H9 (cell line): ENCODE data around the gene GP1BA. TPM values are rescaled to one million over a fixed set of nuclear protein-coding genes. Genes with fewer than 3 reads are reported as not detected.

Experiments
- DNase-seq: peaks from one replicate; pipeline ENCODE4 v3.0.0-alpha.2; 2017
- H2AFZ ChIP-seq: one replicate; pipeline ENCODE4 v1.6.1; 2013; ENCODE audit warnings: mild to moderate bottlenecking, low read length, control low read depth, moderate library complexity
- H2AK5ac ChIP-seq: 2 replicates; pipeline ENCODE4 v1.6.1; 2013; ENCODE audit warnings: low read length, control low read depth, mixed read lengths; ENCODE audit not compliant: insufficient read length
- H2BK120ac ChIP-seq: one replicate; pipeline ENCODE4 v1.6.1; 2013; ENCODE audit warnings: low read depth, mild to moderate bottlenecking, low read length, control low read depth, inconsistent platforms; ENCODE audit not compliant: poor library complexity, severe bottlenecking
- H2BK12ac ChIP-seq: 2 replicates; pipeline ENCODE4 v1.6.1; 2013; ENCODE audit warnings: low read length, control low read depth, mixed read lengths, low read depth; ENCODE audit not compliant: insufficient read length
- H2BK15ac ChIP-seq: 2 replicates; pipeline ENCODE4 v1.6.1; 2013; ENCODE audit warnings: low read depth, low read length, control low read depth
- H2BK20ac ChIP-seq: one replicate; pipeline ENCODE4 v1.6.1; 2013; ENCODE audit warnings: low read depth, mild to moderate bottlenecking, low read length, control low read depth, inconsistent platforms; ENCODE audit not compliant: poor library complexity, severe bottlenecking
- H2BK5ac ChIP-seq: 2 replicates; pipeline ENCODE4 v1.6.1; 2013; ENCODE audit warnings: low read length, control low read depth, mixed read lengths; ENCODE audit not compliant: insufficient read length
- H3K14ac ChIP-seq: 2 replicates; pipeline ENCODE4 v1.6.1; 2013; ENCODE audit warnings: low read length, control low read depth; ENCODE audit not compliant: insufficient read depth
- H3K18ac ChIP-seq: 2 replicates; pipeline ENCODE4 v1.6.1; 2013; ENCODE audit warnings: low read depth, mild to moderate bottlenecking, mixed read lengths, low read length, control low read depth; ENCODE audit not compliant: insufficient read length
- H3K23ac ChIP-seq: 2 replicates; pipeline ENCODE4 v1.6.1; 2013; ENCODE audit warnings: low read length, control low read depth, mixed read lengths, low read depth; ENCODE audit not compliant: insufficient read length
- H3K23me2 ChIP-seq: 2 replicates; pipeline ENCODE4 v1.6.1; 2013; ENCODE audit warnings: low read depth, mild to moderate bottlenecking, mixed read lengths, low read length, control low read depth; ENCODE audit not compliant: insufficient read length, poor library complexity, severe bottlenecking
- H3K27ac ChIP-seq: 2 replicates; pipeline ENCODE4 v1.5.1; 2013; ENCODE audit warnings: low read length, control low read depth, mixed read lengths, low read depth; ENCODE audit not compliant: insufficient read length
- H3K27me3 ChIP-seq: 2 replicates; pipeline ENCODE4 v1.6.1; 2013; ENCODE audit warnings: low read length, control low read depth, inconsistent platforms; ENCODE audit not compliant: insufficient read depth
- H3K4ac ChIP-seq: 2 replicates; pipeline ENCODE4 v1.6.1; 2013; ENCODE audit warnings: low read depth, mild to moderate bottlenecking, control low read depth, inconsistent platforms, low read length, moderate library complexity
- H3K4me1 ChIP-seq: 2 replicates; pipeline ENCODE4 v1.6.1; 2013; ENCODE audit warnings: low read length, control low read depth, inconsistent platforms; ENCODE audit not compliant: insufficient read depth
- H3K4me2 ChIP-seq: 2 replicates; pipeline ENCODE4 v1.6.1; 2013; ENCODE audit warnings: low read length, control low read depth, mixed read lengths; ENCODE audit not compliant: insufficient read length, insufficient read depth
- H3K56ac ChIP-seq: 2 replicates; pipeline ENCODE4 v1.6.1; 2013; ENCODE audit warnings: low read depth, mild to moderate bottlenecking, mixed read lengths, low read length, control low read depth; ENCODE audit not compliant: insufficient read length
- H3K79me1 ChIP-seq: 2 replicates; pipeline ENCODE4 v1.6.1; 2013; ENCODE audit warnings: low read depth, mild to moderate bottlenecking, moderate library complexity, low read length, control low read depth, inconsistent platforms; ENCODE audit not compliant: insufficient read depth, poor library complexity, severe bottlenecking
- H3K79me2 ChIP-seq: 2 replicates; pipeline ENCODE4 v1.6.1; 2013; ENCODE audit warnings: low read length, control low read depth, inconsistent platforms; ENCODE audit not compliant: insufficient read depth
- H3K9ac ChIP-seq: 2 replicates; pipeline ENCODE4 v1.6.1; 2013; ENCODE audit warnings: low read length, control low read depth, mixed read lengths; ENCODE audit not compliant: insufficient read length; ENCODE audit errors: extremely low read depth
- H3K9me3 ChIP-seq: one replicate; pipeline ENCODE4 v1.6.1; 2013; ENCODE audit warnings: low read depth, low read length, inconsistent platforms; ENCODE audit not compliant: control insufficient read depth
- H3T11ph ChIP-seq: one replicate; pipeline ENCODE4 v1.6.1; 2013; ENCODE audit warnings: mild to moderate bottlenecking, low read length, control low read depth, inconsistent platforms
- H4K20me1 ChIP-seq: one replicate; pipeline ENCODE4 v1.6.1; 2013; ENCODE audit not compliant: control insufficient read depth, insufficient read length, insufficient read depth
- H4K5ac ChIP-seq: 2 replicates; pipeline ENCODE4 v1.6.1; 2013; ENCODE audit warnings: low read depth, mild to moderate bottlenecking, mixed read lengths, low read length, control low read depth; ENCODE audit not compliant: insufficient read length
- H4K8ac ChIP-seq: replicated peaks from 2 replicates; pipeline ENCODE4 v1.6.1; 2013; ENCODE audit warnings: low read length, control low read depth, mixed read lengths, low read depth; ENCODE audit not compliant: insufficient read length
- H4K91ac ChIP-seq: 2 replicates; pipeline ENCODE4 v1.6.1; 2013; ENCODE audit warnings: low read depth, mild to moderate bottlenecking, moderate library complexity, mixed read lengths, low read length, control low read depth; ENCODE audit not compliant: insufficient read length
- H3K27ac Mint-ChIP-seq, 3 experiments: 2 replicates in 2 of 3; 3 replicates in 1 of 3; pipeline ENCODE4 v1.8.0; 2020 to 2021; ENCODE audit warnings: mixed read lengths in 3 of 3, mild to moderate bottlenecking in 1 of 3, moderate library complexity in 1 of 3
- H3K27me3 Mint-ChIP-seq: 2 replicates; pipeline ENCODE4 v1.8.0; 2021; ENCODE audit warnings: low read depth, mild to moderate bottlenecking, moderate library complexity, mixed read lengths
- H3K36me3 Mint-ChIP-seq, 3 experiments: 2 replicates in 2 of 3; 3 replicates in 1 of 3; pipeline ENCODE4 v1.8.0; 2020 to 2021; ENCODE audit warnings: low read depth in 3 of 3, mixed read lengths in 3 of 3; ENCODE audit not compliant: insufficient read depth in 1 of 3
- H3K4me1 Mint-ChIP-seq, 2 experiments: 2 replicates each; pipeline ENCODE4 v1.8.0; 2020; ENCODE audit warnings: mixed read lengths in 2 of 2
- H3K4me3 Mint-ChIP-seq, 2 experiments: 2 replicates in 1 of 2; 3 replicates in 1 of 2; pipeline ENCODE4 v1.8.0; 2020 to 2021; ENCODE audit warnings: mild to moderate bottlenecking in 2 of 2, mixed read lengths in 2 of 2, moderate library complexity in 1 of 2
- H3K9me3 Mint-ChIP-seq, 2 experiments: 2 replicates in 1 of 2; 3 replicates in 1 of 2; pipeline ENCODE4 v1.8.0; 2020; ENCODE audit warnings: mild to moderate bottlenecking in 2 of 2, mixed read lengths in 2 of 2, moderate library complexity in 1 of 2
- CTCF ChIP-seq: fragments of 200-600 bp; sonication (generic); conservative IDR thresholded peaks from 3 replicates; pipeline ENCODE4 v1.8.0; 2021; ENCODE audit warnings: antibody characterized with exemption, mild to moderate bottlenecking
- WGBS: extraction: QIAGEN DNeasy Blood & Tissue Kit; methylation state at CpG from one replicate; pipeline ENCODE4 v1.1.7; 2013; ENCODE audit warnings: missing lambda C conversion rate, low lambda C conversion rate, mixed read lengths; ENCODE audit not compliant: insufficient read length; ENCODE audit errors: extremely low coverage; 5-methylcytosine and 5-hydroxymethylcytosine counted together
- total RNA-seq: library from RNA; stranded (reverse); gene quantifications from 2 replicates; pipeline ENCODE4 v1.2.1, GENCODE V29; 2021

GP1BA gene
- total RNA-seq, 1 experiment from 2014 or later: not detected

GRCh38 chr17:4936436-4936835, 4.4 kb downstream of the GP1BA start:
- Histone ChIP-seq H3K27me3 (no peaks in the 10 kb centered on the region), H2BK12ac (no peak overlapping the region), H3K9me3 (no peaks in the 10 kb centered on the region), H4K8ac (no peak overlapping the region), H3K4me2 (no peak overlapping the region), H2BK15ac (no peak overlapping the region), H3K23me2 (peaks cover 17% of the 10 kb centered on the region), H4K91ac (no peak overlapping the region), H3T11ph (no peak overlapping the region), H2AK5ac (no peak overlapping the region), H2BK120ac (no peak overlapping the region), H3K4ac (no peak overlapping the region), H3K79me2 (peaks cover 6% of the 10 kb centered on the region; the same call in 1 of the 2 replicates), H2BK20ac (no peak overlapping the region), H3K18ac (no peak overlapping the region), H2BK5ac (no peak overlapping the region), H3K27ac (no peak overlapping the region), H3K4me1 (no peaks in the 10 kb centered on the region), H4K5ac (no peak overlapping the region), H3K23ac (no peak overlapping the region), H2AFZ (no peak overlapping the region), H3K9ac (no peak overlapping the region), H3K56ac (no peak overlapping the region), H3K14ac (no peak overlapping the region), H4K20me1 (peaks cover 7% of the 10 kb centered on the region), H3K79me1 (peaks cover 5% of the 10 kb centered on the region)
- Mint-ChIP-seq H3K9me3 (no peaks in the 10 kb centered on the region; a peak in 1 of 5 replicates), H3K4me1 (peaks cover 33 to 37% of the 10 kb centered on the region in 2 experiments), H3K4me3 (peak overlapping the region in 1 of 2 experiments; percentile 31; a peak in 1 of 5 replicates), H3K36me3 (peaks cover 19 to 51% (median 28%) of the 10 kb centered on the region in 3 experiments), H3K27me3 (no peaks in the 10 kb centered on the region; the same call in none of the 2 replicates), H3K27ac (peak overlapping the region in 2 of 3 experiments; percentile 28 to 29; a peak in 1 of 7 replicates)
- TF ChIP-seq CTCF: no peak
- WGBS: no CpG with 5 or more reads among the region's 3 CpGs
- peak; percentile 25 for DNase-seq
